ENCODE data around the gene PLAAT3. TPM values are rescaled to one million over a fixed set of nuclear protein-coding genes. Genes with fewer than 3 reads are reported as not detected.

The PLAAT3 gene
- total and polyA plus RNA-seq, 2 of the 8 experiments (the other 6 are each of a cell fraction or from before 2014, with no cell fraction given): 109 to 190 TPM

- WGBS, 2 experiments (ENCODE audit: extremely low coverage in 1 of 2, insufficient coverage in 1 of 2, insufficient read length in 1 of 2, insufficient replicate concordance in 2 of 2, low coverage in 1 of 2, low lambda C conversion rate in 2 of 2, missing lambda C conversion rate in 1 of 2): 79% methylated on average over 3 of the region's 3 CpGs; no CpG with 5 or more reads in 1 of the 2 experiments
- Histone ChIP-seq H3K23ac (ENCODE audit: insufficient read length) (no peak overlapping the region), H3K27me3 (replicated peaks in 1 of 4; ENCODE audit: control insufficient read depth in 3 of 4, extremely low read depth in 1 of 4, insufficient read depth in 3 of 4, low read length in 3 of 4) (no peaks in the 10 kb centered on the region), H2BK120ac (replicated peaks; ENCODE audit: low read depth, low read length) (no peak overlapping the region), H4K8ac (ENCODE audit: extremely low read depth, insufficient read depth, low read length) (no peak overlapping the region), H4K91ac (replicated peaks; ENCODE audit: insufficient read length, low read length) (peak overlapping the region; percentile 55), H4K20me1 (replicated peaks in 1 of 2; ENCODE audit: control insufficient read depth in 1 of 2, insufficient read depth in 2 of 2, low read length in 2 of 2) (peaks cover under 1 to 8% of the 10 kb centered on the region in 2 experiments), H3K36me3 (ENCODE audit: control insufficient read depth in 2 of 4, insufficient read depth in 4 of 4, low read length in 3 of 4) (peaks cover 0 to 3% (median 0%) of the 10 kb centered on the region in 4 experiments; a peak in 2 of 8 replicates), H3K4me3 (ENCODE audit: extremely low read depth in 1 of 4, insufficient read depth in 2 of 4, low read depth in 3 of 4, low read length in 4 of 4) (no peak overlapping the region), H3K4me1 (replicated peaks in 1 of 4; ENCODE audit: control insufficient read depth in 3 of 4, insufficient read depth in 4 of 4, low read length in 3 of 4) (peaks cover 0 to 6% (median 3%) of the 10 kb centered on the region in 4 experiments; a peak in 3 of 7 replicates), H3K9ac (replicated peaks in 1 of 4; ENCODE audit: extremely low read depth in 1 of 4, low read depth in 3 of 4, low read length in 3 of 4) (peak overlapping the region in 1 of 4 experiments; percentile 18; a peak in 1 of 7 replicates), H3K9me3 (ENCODE audit: insufficient read depth in 2 of 2, low read depth in 1 of 2, low read length in 1 of 2) (no peaks in the 10 kb centered on the region), H4K5ac (ENCODE audit: insufficient read length, low read depth, low read length) (no peak overlapping the region), H3K4me2 (ENCODE audit: insufficient read depth in 1 of 2, low read depth in 2 of 2, low read length in 2 of 2) (peak overlapping the region in 1 of 2 experiments; percentile 31; a peak in 2 of 4 replicates), H3K18ac (ENCODE audit: extremely low read depth, low read length) (peak overlapping the region; percentile 10; the same call in 1 of the 2 replicates), H3K79me1 (ENCODE audit: low read depth, low read length) (peaks cover 13% of the 10 kb centered on the region), H3K4ac (replicated peaks; ENCODE audit: insufficient read length, low read depth, low read length) (peak overlapping the region; percentile 74), H3K27ac (ENCODE audit: low read depth, low read length) (no peak overlapping the region), H2BK5ac (ENCODE audit: low read depth, low read length) (peak overlapping the region; percentile 4; the same call in 1 of the 2 replicates), H2BK12ac (ENCODE audit: low read depth, low read length) (no peak overlapping the region), H2BK20ac (ENCODE audit: low read length) (no peak overlapping the region), H2AK5ac (ENCODE audit: low read depth, low read length) (no peak overlapping the region), H3K23me2 (ENCODE audit: low read depth, low read length) (no peaks in the 10 kb centered on the region), H3K79me2 (ENCODE audit: control insufficient read depth in 1 of 2, insufficient read depth in 2 of 2, low read length in 2 of 2) (peaks cover 3 to 76% of the 10 kb centered on the region in 2 experiments; a peak in 3 of 4 replicates), H2AFZ (ENCODE audit: low read length) (no peak overlapping the region), H3K14ac (ENCODE audit: insufficient read length) (no peak overlapping the region), H3K56ac (replicated peaks; ENCODE audit: insufficient read length, low read depth, low read length) (no peak overlapping the region), H2BK15ac (ENCODE audit: low read length) (no peak overlapping the region)
- CTCF ChIA-PET (ENCODE audit: partially characterized antibody): interaction anchor here (0.6 to 2.6 kb wide), 4 partner anchors 8 to 95 kb away, joined by 3 to 12 read pairs (median 6); no protein-coding TSS in a partner anchor
- POLR2A ChIA-PET (ENCODE audit: partially characterized antibody): no interaction called here
- FAIRE-seq: no peak
- DNase-seq (ENCODE audit: low read depth in 1 of 2, low spot score in 2 of 2): no peak
- TF ChIP-seq NANOG (IDR thresholded peaks at IDR 0.05; ENCODE audit: insufficient read depth, low read depth, low read length, poor library complexity, severe bottlenecking) (no peak), CHD2 (IDR thresholded peaks at IDR 0.05; ENCODE audit: low read length) (no peak), KDM1A (IDR thresholded peaks at IDR 0.05; ENCODE audit: borderline replicate concordance, low read length) (no peak), YY1 (IDR thresholded peaks at IDR 0.05; ENCODE audit: low read depth, low read length) (no peak)
These were observed 11.1 kb downstream of the PLAAT3 start for GRCh38 chr11:63603180-63603518.
